Uterus (tissue), 2 donors: ENCODE data around the gene GALNT18.

ENCODE experiments used
- CTCF ChIP-seq, 4 experiments: fragments of 200-600 bp in 2 of 4; fragments of 450-650 bp in 2 of 4; sonication (generic) in 2 of 4; IDR thresholded peaks; one replicate each; pipeline ENCODE4 v1.5.1; 2016 to 2019; ENCODE audit warnings: antibody characterized with exemption in 4 of 4, mild to moderate bottlenecking in 2 of 4, moderate library complexity in 1 of 4
- POLR2A ChIP-seq, 2 donors: fragments of 450-650 bp; IDR thresholded peaks; one replicate each; pipeline ENCODE4 v1.6.1; 2016; ENCODE audit warnings: antibody characterized with exemption in 2 of 2, mild to moderate bottlenecking in 1 of 2, moderate library complexity in 1 of 2

- TF ChIP-seq POLR2A (IDR thresholded peaks at IDR 0.05) (no peak), CTCF (IDR thresholded peaks at IDR 0.05) (no peak)
These were observed 332.1 kb downstream of the GALNT18 start for GRCh38 chr11:11289669-11290068.
